DND-41 (cell line): ENCODE data around the gene HOXD10.

Source experiments
- EZH2 ChIP-seq: IDR thresholded peaks from 3 replicates; pipeline ENCODE4 v1.6.1; 2012; ENCODE audit warnings: borderline replicate concordance, low read depth, mild to moderate bottlenecking, moderate library complexity, low read length, inconsistent platforms; ENCODE audit not compliant: severe bottlenecking
- TF ChIP-seq, protein P1 (sequence below): IDR thresholded peaks from 2 replicates; pipeline ENCODE4 v1.5.1; 2012; ENCODE audit warnings: borderline replicate concordance, low read length, moderate library complexity, mild to moderate bottlenecking; ENCODE audit not compliant: poor library complexity, severe bottlenecking; ENCODE audit errors: extremely low read depth

- TF ChIP-seq EZH2: no peak
- TF ChIP-seq, protein P1, sequence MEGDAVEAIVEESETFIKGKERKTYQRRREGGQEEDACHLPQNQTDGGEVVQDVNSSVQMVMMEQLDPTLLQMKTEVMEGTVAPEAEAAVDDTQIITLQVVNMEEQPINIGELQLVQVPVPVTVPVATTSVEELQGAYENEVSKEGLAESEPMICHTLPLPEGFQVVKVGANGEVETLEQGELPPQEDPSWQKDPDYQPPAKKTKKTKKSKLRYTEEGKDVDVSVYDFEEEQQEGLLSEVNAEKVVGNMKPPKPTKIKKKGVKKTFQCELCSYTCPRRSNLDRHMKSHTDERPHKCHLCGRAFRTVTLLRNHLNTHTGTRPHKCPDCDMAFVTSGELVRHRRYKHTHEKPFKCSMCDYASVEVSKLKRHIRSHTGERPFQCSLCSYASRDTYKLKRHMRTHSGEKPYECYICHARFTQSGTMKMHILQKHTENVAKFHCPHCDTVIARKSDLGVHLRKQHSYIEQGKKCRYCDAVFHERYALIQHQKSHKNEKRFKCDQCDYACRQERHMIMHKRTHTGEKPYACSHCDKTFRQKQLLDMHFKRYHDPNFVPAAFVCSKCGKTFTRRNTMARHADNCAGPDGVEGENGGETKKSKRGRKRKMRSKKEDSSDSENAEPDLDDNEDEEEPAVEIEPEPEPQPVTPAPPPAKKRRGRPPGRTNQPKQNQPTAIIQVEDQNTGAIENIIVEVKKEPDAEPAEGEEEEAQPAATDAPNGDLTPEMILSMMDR: no peak
Measured at GRCh38 chr2:176081376-176081836, 35.2 kb upstream of the HOXD10 start.
